Epithelial cell of umbilical artery (primary cell): ENCODE data around the gene SGCE. TPM values are rescaled to one million over a fixed set of nuclear protein-coding genes. Genes with fewer than 3 reads are reported as not detected.

Source experiments
- total RNA-seq: library from RNA; depleted of rRNA; stranded (reverse); fragments of >200 nt; gene quantifications from 2 replicates; pipeline ENCODE4 v1.2.3, GENCODE V29; 2014

The SGCE gene, protein sequence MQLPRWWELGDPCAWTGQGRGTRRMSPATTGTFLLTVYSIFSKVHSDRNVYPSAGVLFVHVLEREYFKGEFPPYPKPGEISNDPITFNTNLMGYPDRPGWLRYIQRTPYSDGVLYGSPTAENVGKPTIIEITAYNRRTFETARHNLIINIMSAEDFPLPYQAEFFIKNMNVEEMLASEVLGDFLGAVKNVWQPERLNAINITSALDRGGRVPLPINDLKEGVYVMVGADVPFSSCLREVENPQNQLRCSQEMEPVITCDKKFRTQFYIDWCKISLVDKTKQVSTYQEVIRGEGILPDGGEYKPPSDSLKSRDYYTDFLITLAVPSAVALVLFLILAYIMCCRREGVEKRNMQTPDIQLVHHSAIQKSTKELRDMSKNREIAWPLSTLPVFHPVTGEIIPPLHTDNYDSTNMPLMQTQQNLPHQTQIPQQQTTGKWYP
- total RNA-seq = 55.5 and 63.5 TPM in 2 replicates

DNA sequence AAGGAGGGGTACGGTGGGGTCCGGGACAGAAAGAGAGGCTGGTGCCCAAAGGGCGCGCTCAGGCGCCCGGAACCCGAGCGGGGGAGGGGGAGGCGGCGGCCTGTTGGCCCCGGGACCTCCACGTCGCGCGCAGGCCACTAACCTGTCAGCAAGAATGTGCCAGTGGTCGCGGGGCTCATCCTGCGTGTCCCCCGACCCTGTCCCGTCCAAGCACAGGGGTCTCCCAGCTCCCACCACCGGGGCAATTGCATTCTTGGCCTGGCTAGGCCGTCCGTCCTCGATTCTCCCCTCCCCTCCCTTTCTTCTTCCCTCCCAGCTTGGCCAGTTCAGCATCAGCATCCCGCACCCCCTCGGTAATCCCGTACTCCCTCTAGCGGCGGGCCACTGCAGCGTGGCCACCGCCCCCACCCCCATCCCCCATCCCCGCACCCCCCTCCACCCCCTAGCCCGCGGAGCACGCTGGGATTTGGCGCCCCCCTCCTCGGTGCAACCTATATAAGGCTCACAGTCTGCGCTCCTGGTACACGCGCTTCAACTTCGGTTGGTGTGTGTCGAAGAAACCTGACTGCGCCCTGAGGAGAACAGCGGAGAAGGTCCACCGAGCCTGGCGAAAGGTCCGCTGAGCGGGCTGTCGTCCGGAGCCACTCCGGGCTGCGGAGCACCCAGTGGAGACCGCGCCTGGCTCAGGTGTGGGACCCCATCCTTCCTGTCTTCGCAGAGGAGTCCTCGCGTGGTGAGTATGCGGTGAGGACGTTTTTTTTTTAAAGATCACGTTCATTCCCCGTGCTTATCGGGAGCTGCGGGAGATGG is at the start of gene SGCE:
SGCE (minus strand) TSS at position 286 of the 810 bp plus-strand sequence; CDS start at position 251, 35 bp downstream.

Other genes with a start within 250 kb of the SGCE start
- gene CASD1, start 146.3 kb downstream of the SGCE start, total RNA-seq = 14.6 and 22.6 TPM in 2 replicates